Uterus (tissue), 2 donors: ENCODE results near the gene CAMK1D.

Experiments
- POLR2A ChIP-seq, 2 donors: fragments of 450-650 bp; IDR thresholded peaks; one replicate each; pipeline ENCODE4 v1.6.1; 2016; ENCODE audit warnings: antibody characterized with exemption in 2 of 2, mild to moderate bottlenecking in 1 of 2, moderate library complexity in 1 of 2
- TF ChIP-seq, protein P1 (sequence below), 4 experiments: fragments of 200-600 bp in 2 of 4; fragments of 450-650 bp in 2 of 4; sonication (generic) in 2 of 4; IDR thresholded peaks; one replicate each; pipeline ENCODE4 v1.5.1; 2016 to 2019; ENCODE audit warnings: antibody characterized with exemption in 4 of 4, mild to moderate bottlenecking in 2 of 4, moderate library complexity in 1 of 4

DNA sequence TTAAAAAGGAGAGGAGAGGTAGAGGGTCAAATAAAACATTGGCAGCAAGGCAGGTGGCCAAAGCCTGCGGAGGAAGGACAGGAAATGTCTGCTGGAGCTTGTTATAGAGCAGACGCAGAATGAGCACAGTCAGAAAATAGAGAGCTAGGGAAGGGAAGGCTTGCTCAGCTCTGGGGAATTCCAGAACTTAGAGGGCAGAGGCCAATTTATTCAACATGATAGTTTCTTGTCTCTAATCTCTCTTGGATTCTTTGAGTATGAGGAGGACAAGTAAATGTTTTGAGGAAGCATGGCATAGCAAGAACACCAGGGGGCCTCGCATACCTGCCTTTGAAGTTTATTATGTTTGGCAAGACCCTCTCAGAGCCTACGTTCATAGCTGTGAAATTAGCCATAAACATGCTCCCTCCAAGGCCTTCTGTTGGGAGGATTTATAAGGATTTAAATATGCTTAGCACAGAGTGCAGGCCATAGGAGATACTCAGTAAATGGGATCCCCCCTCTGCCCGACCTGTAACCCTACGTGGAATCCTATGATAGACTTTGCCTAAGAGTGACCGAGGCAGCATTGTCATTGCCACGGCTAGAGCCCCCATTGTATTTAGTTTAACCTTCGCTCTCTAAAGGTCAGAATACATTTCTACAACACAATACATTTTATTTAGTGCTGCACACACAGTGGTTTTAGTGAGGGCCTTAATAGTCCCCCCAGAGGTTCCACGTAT is 358.3 kb downstream of the CAMK1D start:
- TF ChIP-seq POLR2A (IDR thresholded peaks at IDR 0.05), result no peak
- TF ChIP-seq, protein P1, sequence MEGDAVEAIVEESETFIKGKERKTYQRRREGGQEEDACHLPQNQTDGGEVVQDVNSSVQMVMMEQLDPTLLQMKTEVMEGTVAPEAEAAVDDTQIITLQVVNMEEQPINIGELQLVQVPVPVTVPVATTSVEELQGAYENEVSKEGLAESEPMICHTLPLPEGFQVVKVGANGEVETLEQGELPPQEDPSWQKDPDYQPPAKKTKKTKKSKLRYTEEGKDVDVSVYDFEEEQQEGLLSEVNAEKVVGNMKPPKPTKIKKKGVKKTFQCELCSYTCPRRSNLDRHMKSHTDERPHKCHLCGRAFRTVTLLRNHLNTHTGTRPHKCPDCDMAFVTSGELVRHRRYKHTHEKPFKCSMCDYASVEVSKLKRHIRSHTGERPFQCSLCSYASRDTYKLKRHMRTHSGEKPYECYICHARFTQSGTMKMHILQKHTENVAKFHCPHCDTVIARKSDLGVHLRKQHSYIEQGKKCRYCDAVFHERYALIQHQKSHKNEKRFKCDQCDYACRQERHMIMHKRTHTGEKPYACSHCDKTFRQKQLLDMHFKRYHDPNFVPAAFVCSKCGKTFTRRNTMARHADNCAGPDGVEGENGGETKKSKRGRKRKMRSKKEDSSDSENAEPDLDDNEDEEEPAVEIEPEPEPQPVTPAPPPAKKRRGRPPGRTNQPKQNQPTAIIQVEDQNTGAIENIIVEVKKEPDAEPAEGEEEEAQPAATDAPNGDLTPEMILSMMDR (IDR thresholded peaks at IDR 0.05), result peak; percentile 22 to 52 (median 34)
